Breast epithelium (tissue), 4 donors: Measurements from ENCODE around the gene AFF3. TPM values are rescaled to one million over a fixed set of nuclear protein-coding genes. Genes with fewer than 3 reads are reported as not detected.

Source experiments
- DNase-seq, 2 donors: peaks; one replicate each; pipeline ENCODE4 v3.0.0-alpha.2; 2019; ENCODE audit warnings: low spot score in 2 of 2
- H3K27ac ChIP-seq, 2 donors: fragments of 200-600 bp; sonication (generic) in 1 of 2; one replicate each; pipeline ENCODE4 v1.5.1; 2016 to 2019; ENCODE audit warnings: mild to moderate bottlenecking in 1 of 2
- H3K27me3 ChIP-seq, 2 donors: fragments of 200-600 bp; sonication (generic) in 1 of 2; one replicate each; pipeline versions ENCODE4 v1.5.1 to v1.6.0; 2017 to 2019; ENCODE audit warnings: control low read depth in 1 of 2, mild to moderate bottlenecking in 1 of 2
- H3K36me3 ChIP-seq: fragments of 200-600 bp; one replicate; pipeline ENCODE4 v1.5.1; 2019
- H3K4me1 ChIP-seq, 2 donors: fragments of 200-600 bp; sonication (generic); one replicate each; pipeline ENCODE4 v1.5.1; 2016 to 2019; ENCODE audit warnings: control low read depth in 1 of 2
- H3K4me3 ChIP-seq, 3 donors: fragments of 200-600 bp; sonication (generic); 1 replicate in 2 of 3; 2 replicates in 1 of 3; pipeline ENCODE4 v1.5.1; 2016 to 2019; ENCODE audit warnings: mild to moderate bottlenecking in 3 of 3, moderate library complexity in 2 of 3
- H3K9me3 ChIP-seq, 2 donors: fragments of 200-600 bp; sonication (generic) in 1 of 2; one replicate each; pipeline ENCODE4 v1.5.1; 2016 to 2019; ENCODE audit warnings: control low read depth in 1 of 2
- POLR2A ChIP-seq: fragments of 450-650 bp; IDR thresholded peaks from one replicate; pipeline ENCODE4 v1.6.1; 2016; ENCODE audit warnings: antibody characterized with exemption, mild to moderate bottlenecking, moderate library complexity
- POLR2AphosphoS5 ChIP-seq, 3 donors: sonication (generic); formaldehyde crosslinking; IDR thresholded peaks; one replicate each; pipeline ENCODE4 v1.6.1; 2017; ENCODE audit warnings: antibody characterized with exemption in 3 of 3
- intact Hi-C: fragments of 100-400 bp; cut with DNase I; formaldehyde crosslinking; loops from one replicate; pipeline ENCODE4 v1.15.1; 2023; ENCODE audit warnings: low total_unique reads
- total RNA-seq, 3 donors: library from RNA; depleted of rRNA; stranded (reverse); fragments of >200 nt; gene quantifications; one replicate each; pipeline ENCODE4 v1.1.0, GENCODE V29; 2016
- TF ChIP-seq, protein P1 (sequence below), 3 donors: fragments of 450-650 bp; IDR thresholded peaks; one replicate each; pipeline ENCODE4 v1.5.1; 2016 to 2017; ENCODE audit warnings: antibody characterized with exemption in 3 of 3, mild to moderate bottlenecking in 3 of 3, moderate library complexity in 3 of 3

Gene AFF3
- total RNA-seq, 3 donors from 2014 or later: 8.2 to 116 (median 63.6) TPM

DNA sequence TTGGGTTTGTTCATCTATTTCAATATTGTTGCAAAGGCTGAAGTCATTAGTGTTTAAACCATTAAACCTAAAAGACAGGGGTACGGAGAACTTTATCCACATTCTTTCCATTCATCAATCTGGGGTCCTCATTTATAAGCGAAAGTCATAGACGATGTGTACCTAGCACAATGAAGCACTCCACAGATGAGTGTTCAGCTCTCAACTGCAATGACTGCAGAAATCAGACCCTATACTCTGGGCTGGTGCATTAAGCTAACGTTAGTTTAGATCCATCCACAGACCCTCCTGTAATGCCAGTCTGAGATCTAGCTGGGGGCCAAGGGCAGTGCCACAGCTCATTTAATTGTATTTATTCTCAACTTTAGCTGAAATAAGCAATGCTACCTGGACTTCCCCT lies 155.2 kb downstream of the AFF3 start:
- no peak for DNase-seq
- Histone ChIP-seq H3K36me3 (no peaks in the 10 kb centered on the region), H3K27me3 (no peaks in the 10 kb centered on the region), H3K27ac (no peak overlapping the region), H3K4me3 (no peak overlapping the region), H3K9me3 (no peaks in the 10 kb centered on the region), H3K4me1 (no peaks in the 10 kb centered on the region)
- intact Hi-C loops: no loop called here
- TF ChIP-seq, protein P1, sequence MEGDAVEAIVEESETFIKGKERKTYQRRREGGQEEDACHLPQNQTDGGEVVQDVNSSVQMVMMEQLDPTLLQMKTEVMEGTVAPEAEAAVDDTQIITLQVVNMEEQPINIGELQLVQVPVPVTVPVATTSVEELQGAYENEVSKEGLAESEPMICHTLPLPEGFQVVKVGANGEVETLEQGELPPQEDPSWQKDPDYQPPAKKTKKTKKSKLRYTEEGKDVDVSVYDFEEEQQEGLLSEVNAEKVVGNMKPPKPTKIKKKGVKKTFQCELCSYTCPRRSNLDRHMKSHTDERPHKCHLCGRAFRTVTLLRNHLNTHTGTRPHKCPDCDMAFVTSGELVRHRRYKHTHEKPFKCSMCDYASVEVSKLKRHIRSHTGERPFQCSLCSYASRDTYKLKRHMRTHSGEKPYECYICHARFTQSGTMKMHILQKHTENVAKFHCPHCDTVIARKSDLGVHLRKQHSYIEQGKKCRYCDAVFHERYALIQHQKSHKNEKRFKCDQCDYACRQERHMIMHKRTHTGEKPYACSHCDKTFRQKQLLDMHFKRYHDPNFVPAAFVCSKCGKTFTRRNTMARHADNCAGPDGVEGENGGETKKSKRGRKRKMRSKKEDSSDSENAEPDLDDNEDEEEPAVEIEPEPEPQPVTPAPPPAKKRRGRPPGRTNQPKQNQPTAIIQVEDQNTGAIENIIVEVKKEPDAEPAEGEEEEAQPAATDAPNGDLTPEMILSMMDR (IDR thresholded peaks at IDR 0.05): no peak

DNA sequence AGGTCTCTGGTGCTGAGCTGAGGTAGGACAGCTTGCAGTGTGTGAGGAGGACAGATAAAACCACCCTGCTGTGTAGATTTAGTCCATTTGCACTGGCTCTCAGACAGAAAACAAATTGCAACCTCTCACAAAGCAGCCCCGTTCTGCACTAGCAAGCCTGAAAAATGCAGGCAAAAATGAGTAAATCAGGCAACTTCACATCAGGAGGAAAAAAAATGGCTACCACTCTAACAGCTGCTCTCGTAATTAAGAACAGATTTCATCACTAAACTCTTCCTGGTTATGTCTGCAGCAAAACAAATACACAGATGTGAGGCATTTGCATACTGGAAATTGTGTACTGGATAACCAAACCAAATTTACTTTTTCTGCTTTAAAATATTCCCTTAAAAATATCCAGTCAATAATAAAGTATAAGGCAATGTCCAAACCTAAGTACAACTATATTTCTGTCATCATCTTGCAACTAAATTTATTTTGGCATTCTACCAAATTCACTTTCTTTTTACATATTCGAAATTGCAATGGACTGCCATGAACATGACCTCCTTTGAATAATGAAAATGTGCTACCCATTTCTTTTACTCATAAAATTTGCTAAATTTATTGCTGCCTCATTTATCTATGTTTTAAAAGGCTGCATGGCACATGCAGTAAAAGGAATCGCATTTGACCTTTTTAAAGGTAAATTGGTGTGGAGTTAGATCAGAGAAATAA lies 157.4 kb downstream of the AFF3 start:
- no peak overlapping the region for H3K27ac ChIP-seq
- no peak overlapping the region for H3K4me3 ChIP-seq
- TF ChIP-seq POLR2A (no peak), POLR2AphosphoS5 (IDR thresholded peaks at IDR 0.05) (no peak)
- TF ChIP-seq, protein P1 (IDR thresholded peaks at IDR 0.05): no peak
- no peak for DNase-seq
- H3K36me3 ChIP-seq: no peaks in the 10 kb centered on the region
- H3K9me3 ChIP-seq: no peaks in the 10 kb centered on the region
- intact Hi-C loops: no loop called here
- H3K27me3 ChIP-seq: no peaks in the 10 kb centered on the region
- no peaks in the 10 kb centered on the region for H3K4me1 ChIP-seq

DNA sequence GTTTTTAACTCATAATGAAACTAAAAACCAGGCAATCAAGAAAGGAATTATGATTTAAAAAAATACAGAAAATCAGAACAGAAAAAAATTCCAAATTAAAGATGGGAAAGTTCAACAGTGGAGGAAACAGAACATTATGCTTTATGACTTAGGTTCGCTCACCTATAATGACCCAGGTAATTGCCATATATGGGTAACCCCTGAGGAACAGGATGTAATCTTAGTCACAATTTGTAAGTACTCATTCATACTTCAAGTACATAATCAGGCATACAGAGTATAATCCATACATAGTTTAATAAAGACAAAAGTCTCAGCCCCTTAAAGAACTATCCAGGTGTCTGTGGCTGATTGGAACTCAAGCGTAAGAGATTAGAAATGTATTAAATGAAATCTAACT lies 159.6 kb downstream of the AFF3 start:
- no peak overlapping the region for H3K27ac ChIP-seq

DNA sequence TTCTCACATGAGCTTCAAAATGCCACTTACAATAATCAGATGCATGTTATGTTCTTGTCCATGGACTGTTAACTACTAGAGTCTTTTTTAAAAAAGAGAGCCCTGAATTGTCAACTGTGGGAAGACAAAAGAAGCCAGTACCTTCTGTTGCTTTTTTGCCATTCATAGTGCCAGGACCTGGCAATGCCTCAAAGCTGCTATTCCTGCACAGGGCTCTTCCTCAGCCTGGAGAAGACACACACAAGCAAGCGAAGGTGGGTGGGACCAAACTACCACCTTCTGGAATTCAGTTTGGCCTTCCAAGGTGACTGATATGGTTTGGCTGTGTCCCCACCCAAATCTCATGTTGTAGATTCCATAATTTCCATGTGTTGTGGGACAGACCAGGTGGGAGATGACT lies 160.6 kb downstream of the AFF3 start:
- intact Hi-C loops: no loop called here
- H3K9me3 ChIP-seq: no peaks in the 10 kb centered on the region
- TF ChIP-seq, protein P1 (IDR thresholded peaks at IDR 0.05): no peak
- no peak for TF ChIP-seq POLR2A
- no peak for TF ChIP-seq POLR2AphosphoS5 (IDR thresholded peaks at IDR 0.05)
- no peak overlapping the region for H3K27ac ChIP-seq
- H3K4me3 ChIP-seq: no peak overlapping the region
- no peak for DNase-seq
- H3K36me3 ChIP-seq: no peaks in the 10 kb centered on the region
- no peaks in the 10 kb centered on the region for H3K27me3 ChIP-seq
- H3K4me1 ChIP-seq: no peaks in the 10 kb centered on the region

More for the DNA sequence above, 159.6 kb downstream of the AFF3 start:
- H3K36me3 ChIP-seq: no peaks in the 10 kb centered on the region
- H3K9me3 ChIP-seq: no peaks in the 10 kb centered on the region
- no peak overlapping the region for H3K4me3 ChIP-seq
- TF ChIP-seq, protein P1 (IDR thresholded peaks at IDR 0.05): no peak
- TF ChIP-seq POLR2AphosphoS5 (IDR thresholded peaks at IDR 0.05): no peak
- no peak for TF ChIP-seq POLR2A
- intact Hi-C loops: no loop called here
- H3K27me3 ChIP-seq: no peaks in the 10 kb centered on the region
- H3K4me1 ChIP-seq: no peaks in the 10 kb centered on the region
- no peak for DNase-seq

DNA sequence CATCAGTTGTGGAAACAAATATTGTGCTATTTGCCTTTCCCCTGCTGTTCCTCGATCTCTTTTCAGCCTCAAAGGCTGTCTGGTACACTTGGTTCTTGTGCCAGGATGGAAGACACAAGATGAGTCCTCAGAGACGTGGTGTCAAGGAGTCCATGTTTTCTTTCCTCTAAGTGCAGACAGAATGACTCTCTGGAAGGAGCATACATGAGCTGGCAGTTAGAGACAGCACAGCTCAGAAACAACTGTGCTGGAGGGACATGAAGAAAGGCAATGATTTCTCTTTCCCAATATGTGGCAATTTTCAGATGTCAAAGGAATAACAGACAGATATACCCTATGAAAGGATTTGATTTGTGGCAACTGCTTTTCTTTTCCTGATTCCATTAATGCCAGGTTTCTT lies 162.2 kb downstream of the AFF3 start:
- H3K9me3 ChIP-seq: no peaks in the 10 kb centered on the region
- H3K4me1 ChIP-seq: no peaks in the 10 kb centered on the region
- no peaks in the 10 kb centered on the region for H3K36me3 ChIP-seq
- no peak for DNase-seq
- no peaks in the 10 kb centered on the region for H3K27me3 ChIP-seq
- H3K27ac ChIP-seq: no peak overlapping the region
- TF ChIP-seq, protein P1 (IDR thresholded peaks at IDR 0.05): no peak
- TF ChIP-seq POLR2A (no peak), POLR2AphosphoS5 (IDR thresholded peaks at IDR 0.05) (no peak)
- H3K4me3 ChIP-seq: no peak overlapping the region
- intact Hi-C loops: no loop called here
